K562 (cell line): ENCODE data around the gene MICOS13. TPM values are rescaled to one million over a fixed set of nuclear protein-coding genes. Genes with fewer than 3 reads are reported as not detected.

Source experiments
- FIP1L1 ChIP-seq: fragments of 200-400 bp; formaldehyde crosslinking; IDR thresholded peaks from 2 replicates; pipeline ENCODE4 v1.6.1; 2018; ENCODE audit warnings: mild to moderate bottlenecking, low read depth, low read length; ENCODE audit not compliant: poor library complexity, severe bottlenecking
- GTF3C2 ChIP-seq: IDR thresholded peaks from 3 replicates; pipeline ENCODE4 v1.6.1; 2011; ENCODE audit warnings: borderline replicate concordance, mild to moderate bottlenecking, moderate library complexity; ENCODE audit not compliant: insufficient read length; ENCODE audit errors: extremely low read depth
- HNRNPK ChIP-seq: fragments of 200-400 bp; formaldehyde crosslinking; IDR thresholded peaks from one replicate; pipeline ENCODE4 v1.6.1; 2018; ENCODE audit warnings: mild to moderate bottlenecking, low read depth, low read length; ENCODE audit not compliant: poor library complexity, severe bottlenecking
- MYNN ChIP-seq, 2 experiments: sonication (generic); formaldehyde crosslinking in 1 of 2; IDR thresholded peaks; 2 replicates each; pipeline versions ENCODE4 v1.5.0 to v1.6.1; 2016 to 2020; ENCODE audit warnings: antibody characterized with exemption in 1 of 2, missing genetic modification reagents in 1 of 2
- NUFIP1 ChIP-seq: fragments of 450-650 bp; IDR thresholded peaks from 2 replicates; pipeline ENCODE4 v1.6.1; 2018; ENCODE audit not compliant: partially characterized antibody
- PCBP1 ChIP-seq: fragments of 200-400 bp; formaldehyde crosslinking; IDR thresholded peaks from 2 replicates; pipeline ENCODE4 v1.6.1; 2018; ENCODE audit warnings: mild to moderate bottlenecking, low read depth, low read length; ENCODE audit not compliant: poor library complexity, severe bottlenecking
- PHF8 ChIP-seq: fragments of 200-600 bp; sonication (generic); IDR thresholded peaks from 2 replicates; pipeline ENCODE4 v1.6.1; 2012; ENCODE audit warnings: mixed run types, mild to moderate bottlenecking, inconsistent platforms, low read length, moderate library complexity, borderline replicate concordance
- RAD51 ChIP-seq: fragments of 450-650 bp; IDR thresholded peaks from 2 replicates; pipeline ENCODE4 v1.7.1; 2016; ENCODE audit warnings: low read depth, mild to moderate bottlenecking, borderline replicate concordance
- SMAD3 ChIP-seq: fragments of 450-650 bp; formaldehyde crosslinking; conservative IDR thresholded peaks from 2 replicates; pipeline ENCODE4 v1.4.0; 2020; ENCODE audit warnings: mild to moderate bottlenecking
- XRCC5 ChIP-seq: fragments of 200-400 bp; formaldehyde crosslinking; IDR thresholded peaks from 2 replicates; pipeline ENCODE4 v1.6.1; 2017; ENCODE audit warnings: low read depth, mild to moderate bottlenecking, low read length
- ZBTB5 ChIP-seq: fragments of 450-650 bp; IDR thresholded peaks from 2 replicates; pipeline ENCODE4 v1.6.1; 2017; ENCODE audit warnings: antibody characterized with exemption
- ZFP91 ChIP-seq: sonication (generic); formaldehyde crosslinking; IDR thresholded peaks from 2 replicates; pipeline ENCODE4 v1.8.0; 2022; ENCODE audit warnings: mild to moderate bottlenecking, missing genetic modification reagents
- ZFPM2 ChIP-seq: fragments of 250-450 bp; sonication (Bioruptor Pico); IDR thresholded peaks from 2 replicates; pipeline ENCODE4 v1.5.1; 2022; ENCODE audit warnings: mild to moderate bottlenecking
- ZNF232 ChIP-seq: sonication (generic); formaldehyde crosslinking; IDR thresholded peaks from 2 replicates; pipeline ENCODE4 v1.8.0; 2022; ENCODE audit warnings: mild to moderate bottlenecking, missing genetic modification reagents
- ZNF282 ChIP-seq: sonication (generic); formaldehyde crosslinking; IDR thresholded peaks from 2 replicates; pipeline ENCODE4 v1.8.1; 2023; ENCODE audit warnings: missing genetic modification reagents
- ZNF324 ChIP-seq: fragments of 250-450 bp; sonication (Bioruptor Pico); IDR thresholded peaks from 2 replicates; pipeline ENCODE4 v1.4.0; 2020; ENCODE audit warnings: mild to moderate bottlenecking
- ZNF512 ChIP-seq: IDR thresholded peaks from 2 replicates; pipeline ENCODE4 v1.6.1; 2016; ENCODE audit warnings: missing genetic modification characterization, missing compliant biosample characterization
- polyA plus RNA-seq, 8 experiments: library from polyadenylated mRNA; depleted of rRNA in 4 of 8; stranded (reverse) in 5 of 8; unstranded in 3 of 8; fragments of >200 nt; fragmentation: Nextera tagmentation in 2 of 8; fragmentation: Illumina TruSeq in 1 of 8; extraction: Ambion mirVana in 2 of 8; extraction: Trizol in 1 of 8; gene quantifications; 2 replicates each; pipeline versions ENCODE4 v1.2.1 to v1.2.3, GENCODE V29; 2011 to 2014; ENCODE audit warnings: inconsistent platforms in 1 of 8, missing spikeins in 1 of 8
- total RNA-seq, 7 experiments: library from RNA; depleted of rRNA in 6 of 7; stranded (reverse); fragments of >200 nt in 6 of 7; fragmentation: Illumina TruSeq in 2 of 7; extraction: Trizol in 2 of 7; gene quantifications; 2 replicates each; pipeline versions ENCODE4 v1.2.1 to v1.2.3, GENCODE V29; 2011 to 2021; ENCODE audit warnings: low replicate concordance in 1 of 7

MICOS13 gene
- total and polyA plus RNA-seq, 9 of the 15 experiments (the other 6 are each of a cell fraction or from before 2014, with no cell fraction given): 15.5 to 220 (median 49.4) TPM

- no peak for TF ChIP-seq ZNF512 (tag)
- TF ChIP-seq NUFIP1: no peak
- peak; percentile 77 for TF ChIP-seq GTF3C2
- 0 out of 2 replicates have a peak, but pooled peaks have one; percentile 28 for TF ChIP-seq XRCC5
- peak; percentile 87 for TF ChIP-seq FIP1L1
- TF ChIP-seq MYNN (IDR thresholded peaks at IDR 0.05): no peak; the same call in 1 of the 2 replicates
- no peak for TF ChIP-seq MYNN (CRISPR knock-in tag; IDR thresholded peaks at IDR 0.05)
- TF ChIP-seq ZFP91 (CRISPR knock-in tag): no peak
- no peak for TF ChIP-seq HNRNPK
- TF ChIP-seq RAD51: peak; percentile 97
- TF ChIP-seq ZFPM2: no peak
- peak; percentile 95 for TF ChIP-seq PCBP1
- TF ChIP-seq ZNF232: no peak
- TF ChIP-seq SMAD3: peak; percentile 60; the same call in 1 of the 2 replicates
- TF ChIP-seq PHF8: peak; percentile 81; the same call in 1 of the 2 replicates
- TF ChIP-seq ZBTB5: no peak
- no peak; the same call in 1 of the 2 replicates for TF ChIP-seq ZNF282 (CRISPR knock-in tag)
- TF ChIP-seq ZNF324: no peak
Observed at GRCh38 chr19:5719961-5720790, 39.9 kb upstream of the MICOS13 start, which contains the start of the genes CATSPERD and LONP1 (continued).
